Measurements from ENCODE around the gene NAMPT.

The NAMPT gene

GRCh38 chr7:106270122-106270977, 14.4 kb downstream of the NAMPT start:
- DNase-seq: no peak

- no peak for DNase-seq
These were observed 15.4 kb downstream of the NAMPT start for GRCh38 chr7:106269254-106269961.

- no peak for DNase-seq
These were observed 19.6 kb downstream of the NAMPT start for GRCh38 chr7:106265133-106265532.

GRCh38 chr7:106262221-106262881, 22.4 kb downstream of the NAMPT start:
- DNase-seq: no peak

DNA sequence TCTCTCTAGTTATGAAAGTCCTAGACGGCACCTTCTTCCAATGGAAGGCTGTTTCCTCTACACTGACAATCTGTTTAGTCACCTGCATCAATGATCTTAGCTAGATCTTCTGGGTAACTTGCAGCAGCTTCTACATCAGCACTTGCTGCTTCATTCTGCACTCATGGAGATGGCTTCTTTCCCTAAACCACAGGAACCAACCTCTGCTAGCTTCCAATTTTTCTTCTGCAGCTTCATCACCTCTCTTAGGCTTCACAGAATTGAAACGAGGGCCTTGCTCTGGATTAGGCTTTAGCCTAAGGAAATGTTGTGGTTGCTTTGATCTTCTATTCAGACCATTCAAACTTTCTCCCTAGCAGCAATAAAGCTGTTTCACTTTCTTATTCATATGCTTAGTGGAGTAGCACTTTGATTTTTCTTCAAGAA, 24.6 kb downstream of the NAMPT start:
- DNase-seq: no peak

DNA sequence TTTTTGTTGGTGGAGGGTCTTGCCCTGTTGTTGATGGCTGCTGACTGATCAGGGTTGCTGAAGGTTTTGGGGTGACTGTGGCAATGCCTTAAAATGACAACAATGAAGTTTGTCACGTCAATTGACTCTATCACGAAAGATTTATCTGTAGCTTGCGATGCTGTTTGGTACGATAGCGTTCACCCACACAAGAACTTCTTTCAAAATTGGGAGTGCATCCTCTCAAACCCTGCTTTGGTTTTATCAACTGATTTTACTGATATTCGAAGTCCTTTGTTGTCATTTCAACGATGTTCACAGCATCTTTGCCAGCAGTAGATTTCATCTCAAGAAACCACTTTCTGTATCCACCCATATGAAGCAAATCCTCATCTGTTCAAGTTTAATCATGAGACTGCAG, 26.0 kb downstream of the NAMPT start:
- no peak for DNase-seq

DNA sequence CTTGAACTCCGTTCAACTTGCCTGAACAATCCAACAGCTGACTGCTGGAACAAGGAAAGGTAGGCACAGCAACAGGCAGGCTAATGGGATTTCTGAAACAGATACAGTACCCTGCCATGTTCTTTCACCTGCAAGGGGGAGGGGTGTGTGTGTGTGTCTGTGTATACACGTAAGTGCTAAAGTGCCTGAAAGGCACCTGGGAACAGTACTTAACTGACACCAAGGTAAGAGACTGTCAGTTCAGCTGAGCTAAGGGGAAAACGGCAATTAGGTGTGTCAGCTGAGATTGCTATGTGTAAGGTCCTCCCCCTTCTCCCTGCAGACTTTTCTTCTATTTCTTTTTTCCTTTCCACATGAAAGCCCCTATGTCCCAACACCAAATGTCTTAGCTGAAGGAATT, 27.0 kb downstream of the NAMPT start:
- no peak for DNase-seq

DNA sequence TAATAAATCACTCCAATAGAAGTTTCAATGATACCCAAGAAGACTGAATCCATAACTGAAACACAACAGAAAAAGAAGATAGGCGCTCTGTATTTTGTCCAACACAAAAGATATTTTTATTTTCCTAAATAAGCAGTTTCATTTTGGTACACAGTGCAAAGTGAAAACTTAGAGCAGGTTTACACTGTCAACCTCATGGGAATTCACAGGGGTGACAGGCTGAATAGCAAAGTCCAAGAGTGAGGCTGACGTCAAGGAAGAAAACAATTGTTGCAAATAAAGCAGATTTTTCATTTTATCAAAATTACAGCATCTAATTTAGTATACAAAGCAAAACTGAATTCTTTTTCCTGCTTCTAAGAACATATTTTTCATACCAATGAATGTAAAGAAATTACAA, 28.6 kb downstream of the NAMPT start:
- no peak for DNase-seq

DNA sequence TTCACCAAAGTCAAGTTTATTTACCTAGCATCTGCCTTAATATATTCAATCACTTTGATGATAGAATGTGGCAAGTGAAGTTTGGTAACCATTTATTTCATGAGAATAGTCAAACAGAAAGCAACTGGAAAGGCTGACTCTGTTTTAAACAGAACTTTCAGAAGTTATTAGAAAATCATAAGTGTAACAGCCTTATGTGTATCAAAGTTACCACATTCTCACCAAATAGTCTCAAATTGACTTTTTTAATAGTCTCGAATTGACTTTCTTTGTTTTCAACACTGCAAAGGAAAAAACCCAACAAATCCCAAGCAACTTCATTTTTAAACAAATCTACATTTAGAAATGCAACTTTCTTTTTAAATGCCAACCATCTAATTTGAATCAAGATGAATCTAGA, 29.5 kb downstream of the NAMPT start:
- DNase-seq: no peak

DNA sequence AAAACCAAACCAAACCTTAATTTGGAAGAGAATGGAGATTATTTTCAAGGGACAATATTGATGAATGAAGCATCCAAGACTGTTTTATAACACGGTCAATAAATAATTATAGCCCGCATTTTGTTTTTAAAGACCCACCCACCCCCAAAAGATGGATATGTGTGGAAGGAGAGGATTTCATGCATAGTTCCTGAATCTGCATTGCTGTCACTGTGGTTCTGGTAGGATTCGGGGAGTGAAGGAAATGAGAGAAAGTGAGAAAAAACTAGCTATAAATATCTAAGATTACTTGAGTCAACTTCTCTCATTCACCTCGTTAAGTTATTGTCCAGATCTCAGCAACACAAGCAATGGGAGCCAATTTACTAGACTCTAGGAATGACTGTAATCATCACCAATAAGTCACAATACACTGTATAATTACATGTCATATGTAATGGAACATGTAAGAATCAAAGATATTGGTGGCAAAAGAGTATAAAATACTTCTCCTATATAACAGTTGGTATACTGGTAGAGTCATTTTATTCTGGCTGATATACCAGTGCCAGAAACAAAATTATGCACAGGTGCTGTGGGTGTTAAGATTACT, 30.2 kb downstream of the NAMPT start:
- DNase-seq: no peak

GRCh38 chr7:106252568-106252967, 32.2 kb downstream of the NAMPT start:
- no peak for DNase-seq

- no peak for DNase-seq
These were observed 35.3 kb downstream of the NAMPT start for GRCh38 chr7:106249488-106249887.

DNA sequence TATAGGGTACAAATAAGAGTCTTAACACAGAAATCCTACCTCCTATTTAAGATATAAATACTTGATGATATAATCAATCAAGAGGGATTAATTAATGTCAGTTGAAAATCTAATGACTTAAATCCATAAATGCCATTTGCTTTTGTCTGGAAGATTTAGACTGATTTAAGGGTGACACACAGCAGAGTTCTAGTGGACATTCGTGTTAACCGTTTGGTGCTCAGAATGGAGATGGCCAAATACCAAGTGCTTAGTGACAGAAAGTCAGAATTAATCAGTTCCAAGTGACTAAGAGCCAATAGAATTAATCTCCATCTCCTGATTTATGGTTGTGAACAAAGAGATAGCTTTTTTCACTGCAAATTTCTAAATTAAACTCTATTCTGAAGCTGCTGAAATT, 36.2 kb downstream of the NAMPT start:
- no peak for DNase-seq

DNA sequence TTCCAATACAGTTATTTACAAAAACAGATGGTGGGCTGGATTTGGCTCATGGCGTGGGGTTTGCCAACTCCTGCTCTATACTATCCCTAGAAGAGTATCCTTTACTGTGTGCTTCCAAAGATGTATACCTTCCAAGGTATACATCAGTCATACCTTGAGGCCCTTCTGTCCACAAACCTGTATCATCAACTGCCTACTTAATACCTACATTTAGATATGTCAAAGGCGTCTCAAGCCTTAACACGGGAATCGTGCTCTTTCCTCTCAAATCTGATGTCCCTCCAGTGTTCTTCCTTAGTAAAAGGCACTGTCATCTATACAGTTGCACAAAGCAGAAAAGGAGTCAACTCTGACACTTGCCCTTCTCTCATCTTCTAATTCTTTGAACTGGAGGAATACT, 36.9 kb downstream of the NAMPT start:
- DNase-seq: no peak

GRCh38 chr7:106246902-106247711, 37.7 kb downstream of the NAMPT start:
- no peak for DNase-seq

- no peak for DNase-seq
These were observed 40.9 kb downstream of the NAMPT start for GRCh38 chr7:106243893-106244292.

- DNase-seq: no peak
These were observed 45.4 kb downstream of the NAMPT start for GRCh38 chr7:106239406-106239805.

DNA sequence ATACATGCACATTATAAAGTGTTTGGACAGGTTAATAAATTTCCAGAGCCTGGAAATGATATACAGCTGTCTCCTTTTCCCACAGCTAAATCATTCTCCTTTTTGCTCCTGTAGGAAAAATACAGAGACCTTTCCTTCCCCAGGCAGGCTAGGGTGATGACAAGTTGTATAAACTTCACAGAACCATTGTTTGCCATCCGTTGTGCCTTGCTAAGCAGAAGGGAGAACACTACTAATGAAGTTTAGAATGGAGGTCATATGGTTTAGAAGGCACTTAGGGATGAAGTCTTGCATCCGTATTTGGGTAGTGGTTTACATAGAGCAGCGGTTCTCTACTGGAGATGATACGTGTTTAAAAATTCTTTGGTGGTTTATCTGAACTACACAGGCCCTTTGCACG, 46.0 kb downstream of the NAMPT start:
- no peak for DNase-seq

DNA sequence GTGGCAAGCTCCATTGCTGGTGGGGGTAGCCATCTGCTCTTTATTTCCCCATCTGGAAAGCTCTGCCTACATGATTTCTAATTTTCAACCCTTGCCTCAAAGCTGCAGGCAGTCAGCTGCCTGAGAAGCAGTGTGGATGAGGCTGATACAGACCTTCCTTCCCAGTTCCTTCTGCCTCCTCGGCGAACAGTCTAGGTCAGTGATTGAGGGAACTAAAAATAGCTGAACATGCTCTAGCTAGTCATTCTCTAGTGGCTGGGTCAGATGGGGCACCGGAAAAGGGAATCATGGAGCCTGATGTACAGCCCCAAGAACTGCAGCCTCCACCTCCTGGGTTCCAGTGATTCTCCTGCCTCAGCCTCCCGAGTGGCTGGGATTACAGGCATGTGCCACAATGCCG, 48.7 kb downstream of the NAMPT start:
- DNase-seq: no peak

GRCh38 chr7:106234425-106234824, 50.4 kb downstream of the NAMPT start:
- DNase-seq: no peak

DNA sequence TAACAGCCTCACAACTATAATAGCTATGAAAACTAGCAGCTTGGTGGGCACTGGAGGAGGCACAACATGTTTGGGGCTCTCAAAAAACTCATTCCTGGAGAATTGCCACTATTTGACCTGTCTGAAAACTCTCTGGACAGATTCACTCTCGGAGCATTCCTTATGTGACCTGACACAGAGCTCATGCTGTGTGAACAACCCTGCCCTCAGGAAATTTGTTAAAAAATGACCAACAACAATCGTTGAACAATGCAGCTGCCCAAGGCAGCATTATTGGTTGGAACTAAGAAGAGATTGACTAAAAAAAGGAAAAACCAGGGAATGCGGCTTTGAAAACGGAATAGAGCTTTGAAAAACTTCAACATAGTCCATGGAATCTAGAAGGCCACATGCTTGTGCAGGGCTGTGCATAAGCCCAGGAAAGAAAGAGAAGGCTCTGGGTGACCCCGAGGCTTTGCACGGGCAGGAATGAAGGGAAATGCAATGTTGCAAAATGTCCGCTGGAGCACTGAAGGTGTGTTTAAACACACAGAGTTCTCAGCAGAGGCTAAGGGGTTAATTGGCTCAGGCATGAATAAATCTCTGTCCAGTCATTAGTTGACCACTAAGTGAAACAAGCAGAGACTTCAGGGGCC, 52.8 kb downstream of the NAMPT start:
- no peak for DNase-seq

DNA sequence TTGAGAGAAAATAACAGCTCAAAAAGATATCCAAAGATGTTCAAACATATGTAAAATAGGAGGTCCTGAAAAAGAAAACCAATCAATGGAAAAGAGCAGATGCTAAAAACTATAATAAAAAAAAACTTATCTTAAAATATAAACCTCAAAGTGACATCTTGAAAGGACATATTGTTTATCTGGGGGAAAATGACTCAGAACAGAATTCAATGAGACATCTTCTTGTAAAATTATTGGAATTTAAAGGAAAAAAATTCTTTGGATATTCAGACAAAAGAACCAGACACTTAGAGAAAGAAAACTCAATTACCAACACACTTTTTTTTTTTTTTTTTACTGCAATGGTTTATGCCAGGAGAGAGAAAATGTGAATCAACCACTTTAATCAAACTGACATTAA, 58.9 kb downstream of the NAMPT start:
- DNase-seq: no peak
